Stimulated activated naive CD8-positive, alpha-beta T cell treated with anti-CD3 and anti-CD28 coated beads, Interleukin-15, Interleukin-2, amounts not matched to agents 100 ng/mL and 50 ng/mL, for 24 hours (primary cell): ENCODE data around the gene CCDC7.
"Not testable (repeated sequence)": the region's sequence is repeated elsewhere in the genome, so short reads cannot be mapped to it uniquely, and the experiment has no call there.

Experiments
- H3K27ac Mint-ChIP-seq: one replicate; pipeline ENCODE4 v1.8.0; 2021; ENCODE audit warnings: mild to moderate bottlenecking, mixed read lengths
- H3K27me3 Mint-ChIP-seq: one replicate; pipeline ENCODE4 v1.8.0; 2021; ENCODE audit warnings: mixed read lengths
- H3K36me3 Mint-ChIP-seq: one replicate; pipeline ENCODE4 v1.8.0; 2021; ENCODE audit warnings: low read depth, mixed read lengths
- H3K4me1 Mint-ChIP-seq: one replicate; pipeline ENCODE4 v1.8.0; 2021; ENCODE audit warnings: low read depth, mixed read lengths
- H3K4me3 Mint-ChIP-seq: one replicate; pipeline ENCODE4 v1.8.0; 2021; ENCODE audit warnings: mild to moderate bottlenecking, mixed read lengths
- H3K9me3 Mint-ChIP-seq: one replicate; pipeline ENCODE4 v1.8.0; 2021; ENCODE audit warnings: mixed read lengths

Gene CCDC7

GRCh38 chr10:32680803-32681557, 235.0 kb downstream of the CCDC7 start:
- Mint-ChIP-seq H3K9me3 (peaks cover 17% of the 10 kb centered on the region), H3K4me3 (no peak overlapping the region), H3K27me3 (no peaks in the 10 kb centered on the region), H3K36me3 (peaks cover 21% of the 10 kb centered on the region), H3K27ac (no peak overlapping the region), H3K4me1 (no peaks in the 10 kb centered on the region)

DNA sequence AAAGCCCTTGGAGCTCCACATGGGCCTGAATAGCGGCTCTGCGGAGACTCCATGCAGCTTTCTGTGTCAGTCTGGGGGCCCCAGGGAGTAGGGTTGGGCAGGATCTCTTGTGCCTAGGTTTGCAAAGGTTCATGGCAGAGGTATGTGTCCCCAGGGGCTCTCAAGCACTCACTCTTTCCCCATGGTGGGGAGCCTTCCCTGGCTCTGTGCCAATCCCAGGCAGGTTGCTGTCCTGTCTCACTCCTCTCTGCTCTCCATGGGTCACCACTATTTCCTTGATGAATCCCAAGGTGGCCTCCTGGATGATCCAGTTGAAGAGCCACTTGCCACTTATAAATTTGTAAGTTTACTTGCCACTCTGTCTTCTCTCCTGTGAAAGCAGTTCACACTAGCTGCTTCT, 238.4 kb downstream of the CCDC7 start:
- no peaks in the 10 kb centered on the region for H3K27me3 Mint-ChIP-seq
- H3K4me3 Mint-ChIP-seq = no peak overlapping the region
- peaks cover 13% of the 10 kb centered on the region for H3K9me3 Mint-ChIP-seq
- H3K27ac Mint-ChIP-seq = no peak overlapping the region
- no peaks in the 10 kb centered on the region for H3K4me1 Mint-ChIP-seq
- H3K36me3 Mint-ChIP-seq = peaks cover 22% of the 10 kb centered on the region

GRCh38 chr10:32687116-32687515, 241.2 kb downstream of the CCDC7 start:
- Mint-ChIP-seq H3K27me3 (no peaks in the 10 kb centered on the region), H3K36me3 (peaks cover 32% of the 10 kb centered on the region), H3K27ac (no peak overlapping the region), H3K4me1 (no peaks in the 10 kb centered on the region), H3K9me3 (peaks cover 9% of the 10 kb centered on the region), H3K4me3 (no peak overlapping the region)

DNA sequence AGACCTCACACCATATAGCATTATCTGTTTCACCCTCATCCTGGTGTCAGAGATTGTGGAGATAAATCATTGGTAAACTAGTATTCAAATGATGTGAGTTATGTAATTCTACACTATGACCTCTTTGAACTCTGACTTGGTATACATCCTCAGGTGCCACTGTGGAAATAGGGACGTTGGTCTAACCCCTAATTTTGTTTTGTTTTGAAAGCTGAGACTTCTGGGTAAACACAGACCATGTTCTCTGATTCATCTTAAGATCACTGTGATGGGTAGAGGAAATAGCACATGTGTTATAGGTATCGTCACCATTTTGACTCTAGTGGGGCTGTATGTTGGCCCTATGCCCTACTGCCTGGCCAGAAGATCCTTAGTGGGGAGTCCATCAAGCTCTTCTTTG, 241.6 kb downstream of the CCDC7 start:
- no peaks in the 10 kb centered on the region for H3K27me3 Mint-ChIP-seq
- H3K9me3 Mint-ChIP-seq = peaks cover 5% of the 10 kb centered on the region
- H3K36me3 Mint-ChIP-seq = peaks cover 28% of the 10 kb centered on the region
- no peaks in the 10 kb centered on the region for H3K4me1 Mint-ChIP-seq
- H3K4me3 Mint-ChIP-seq = no peak overlapping the region
- H3K27ac Mint-ChIP-seq = no peak overlapping the region

DNA sequence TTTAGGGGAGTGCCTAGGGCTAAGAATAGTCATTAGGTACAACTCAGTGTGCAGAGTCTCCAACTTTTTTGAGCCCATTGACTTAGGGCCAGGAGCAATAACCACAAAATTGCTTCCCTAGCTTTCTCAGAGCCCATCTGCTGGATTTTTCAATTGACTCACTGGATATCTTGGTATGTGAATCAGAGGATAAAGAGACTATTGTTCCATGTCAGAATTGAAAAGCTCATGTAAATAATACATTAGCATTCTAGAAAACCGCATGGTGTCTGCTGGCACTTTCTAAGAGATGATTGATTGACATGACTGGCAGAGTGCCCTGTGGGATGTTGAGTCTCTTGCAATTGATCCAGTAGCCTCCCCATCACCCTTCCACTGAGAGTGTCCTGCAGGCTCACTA, 246.2 kb downstream of the CCDC7 start:
- Mint-ChIP-seq H3K36me3 (peaks cover 30% of the 10 kb centered on the region), H3K27me3 (no peaks in the 10 kb centered on the region), H3K4me1 (no peaks in the 10 kb centered on the region), H3K27ac (no peak overlapping the region), H3K4me3 (no peak overlapping the region), H3K9me3 (peaks cover 3% of the 10 kb centered on the region)

DNA sequence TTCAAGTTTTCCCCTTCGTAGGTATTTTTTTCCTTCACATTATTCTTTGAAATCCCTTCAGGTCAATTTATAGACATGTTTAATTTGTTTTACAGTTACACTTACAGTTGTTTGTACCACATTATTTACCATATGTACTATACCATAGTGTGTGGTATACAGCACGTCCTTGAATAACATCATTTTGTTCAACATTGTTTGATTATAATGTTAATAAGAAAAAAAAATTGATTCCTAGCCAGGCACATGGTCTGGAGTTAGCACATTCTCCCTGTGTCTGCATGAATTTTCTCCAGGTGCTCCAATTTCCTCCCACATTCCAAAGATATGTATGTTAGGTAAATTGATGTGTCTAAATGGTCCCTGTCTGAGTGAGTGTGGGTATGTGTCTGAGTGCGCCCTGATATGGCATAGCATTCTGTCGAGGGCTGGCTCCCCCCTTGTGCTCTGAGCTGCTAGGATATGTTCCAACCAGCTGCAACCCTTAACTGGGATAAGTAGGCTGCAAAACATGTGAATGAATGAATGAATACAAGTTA, 247.6 kb downstream of the CCDC7 start:
- Mint-ChIP-seq H3K4me1 (no peaks in the 10 kb centered on the region), H3K27me3 (no peaks in the 10 kb centered on the region)

DNA sequence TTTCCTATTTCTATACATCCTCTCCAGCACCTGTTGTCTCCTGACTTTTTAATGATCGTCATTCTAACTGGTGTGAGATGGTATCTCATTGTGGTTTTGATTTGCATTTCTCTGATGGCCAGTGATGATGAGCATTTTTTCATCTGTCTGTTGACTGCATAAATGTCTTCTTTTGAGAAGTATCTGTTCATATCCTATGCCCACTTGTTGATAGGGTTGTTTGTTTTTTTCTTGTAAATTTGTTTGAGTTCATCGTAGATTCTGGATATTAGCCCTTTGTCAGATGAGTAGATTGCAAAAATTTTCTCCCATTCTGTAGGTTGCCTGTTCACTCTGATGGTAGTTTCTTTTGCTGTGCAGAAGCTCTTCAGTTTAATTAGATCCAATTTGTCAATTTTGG, 253.7 kb downstream of the CCDC7 start:
- not testable (repeated sequence) for H3K4me3 Mint-ChIP-seq, H3K27me3 Mint-ChIP-seq, H3K27ac Mint-ChIP-seq, H3K4me1 Mint-ChIP-seq
- H3K9me3 Mint-ChIP-seq = peaks cover 19% of the 10 kb centered on the region
- peaks cover 26% of the 10 kb centered on the region for H3K36me3 Mint-ChIP-seq

More for the DNA sequence above, 247.6 kb downstream of the CCDC7 start:
- H3K27ac Mint-ChIP-seq = no peak overlapping the region
- peaks cover 28% of the 10 kb centered on the region for H3K36me3 Mint-ChIP-seq
- peaks cover 9% of the 10 kb centered on the region for H3K9me3 Mint-ChIP-seq
- H3K4me3 Mint-ChIP-seq = no peak overlapping the region

GRCh38 chr10:32713560-32713959, 267.6 kb downstream of the CCDC7 start:
- no peak overlapping the region for H3K4me3 Mint-ChIP-seq
- H3K4me1 Mint-ChIP-seq = no peaks in the 10 kb centered on the region
- H3K9me3 Mint-ChIP-seq = peaks cover 35% of the 10 kb centered on the region
- H3K27ac Mint-ChIP-seq = no peak overlapping the region
- peaks cover 7% of the 10 kb centered on the region for H3K36me3 Mint-ChIP-seq
- H3K27me3 Mint-ChIP-seq = no peaks in the 10 kb centered on the region

DNA sequence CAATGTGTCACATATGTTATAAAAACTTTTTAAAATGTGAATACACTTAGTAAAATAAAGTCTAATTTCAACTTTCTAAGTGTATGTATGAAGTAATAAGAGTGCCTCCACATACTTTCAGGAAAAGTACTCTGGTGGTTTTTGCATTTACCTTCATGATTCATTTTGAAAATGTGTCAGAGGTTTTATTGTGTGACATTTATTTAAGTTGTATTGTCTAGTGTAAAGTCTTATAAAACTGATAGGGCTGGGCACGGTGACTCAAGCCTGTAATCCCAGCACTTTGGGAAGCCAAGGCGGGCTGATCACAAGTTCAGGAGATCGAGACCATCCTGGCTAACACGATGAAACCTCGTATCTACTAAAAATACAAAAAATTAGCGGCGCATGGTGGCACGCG, 285.6 kb downstream of the CCDC7 start:
- H3K4me3 Mint-ChIP-seq = no peak overlapping the region
- H3K27ac Mint-ChIP-seq = no peak overlapping the region
- H3K4me1 Mint-ChIP-seq = no peaks in the 10 kb centered on the region
- no peaks in the 10 kb centered on the region for H3K27me3 Mint-ChIP-seq
- H3K9me3 Mint-ChIP-seq = no peaks in the 10 kb centered on the region
- peaks cover 4% of the 10 kb centered on the region for H3K36me3 Mint-ChIP-seq

DNA sequence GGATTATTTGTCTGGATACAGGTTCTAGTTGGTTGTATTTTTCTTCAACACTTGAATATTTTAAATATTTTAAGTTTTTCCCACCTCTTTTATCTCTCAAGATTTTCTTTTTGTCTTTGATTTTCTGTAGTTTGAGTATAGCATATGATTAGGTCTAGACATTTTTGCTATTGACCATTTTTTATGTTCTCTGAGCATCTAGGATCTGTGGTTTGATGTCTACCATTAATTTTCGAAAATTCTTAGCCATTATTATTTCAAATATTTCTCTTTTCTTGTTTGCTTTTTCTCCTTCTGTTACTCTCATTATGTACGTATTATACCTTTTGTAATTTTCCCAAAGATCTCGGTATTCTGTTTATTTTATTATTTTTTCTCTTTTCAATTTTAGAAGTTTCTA, 293.0 kb downstream of the CCDC7 start:
- no peak overlapping the region for H3K27ac Mint-ChIP-seq
- no peaks in the 10 kb centered on the region for H3K9me3 Mint-ChIP-seq
- peaks cover 32% of the 10 kb centered on the region for H3K36me3 Mint-ChIP-seq
- H3K27me3 Mint-ChIP-seq = no peaks in the 10 kb centered on the region
- H3K4me1 Mint-ChIP-seq = no peaks in the 10 kb centered on the region
- no peak overlapping the region for H3K4me3 Mint-ChIP-seq

DNA sequence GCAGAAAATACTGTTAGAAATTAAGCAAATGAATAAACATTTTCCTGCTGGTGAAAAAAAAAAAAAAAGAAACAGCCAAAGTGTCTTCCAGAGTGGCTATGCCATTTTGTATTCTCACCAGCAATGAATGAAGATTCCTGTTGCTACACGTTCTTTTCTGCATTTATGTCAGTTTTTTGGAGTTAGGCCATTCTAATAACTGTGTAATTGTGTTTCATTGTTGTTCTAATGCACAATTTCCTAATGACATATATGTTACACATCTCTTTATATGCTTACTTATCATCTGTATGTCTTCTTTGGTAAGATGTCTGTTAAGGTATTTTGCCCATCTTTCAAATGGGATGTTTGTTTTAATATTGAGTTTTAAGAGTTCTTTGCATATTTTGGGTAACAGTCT, 298.4 kb downstream of the CCDC7 start:
- no peaks in the 10 kb centered on the region for H3K9me3 Mint-ChIP-seq
- no peaks in the 10 kb centered on the region for H3K27me3 Mint-ChIP-seq
- H3K36me3 Mint-ChIP-seq = peaks cover 29% of the 10 kb centered on the region
- H3K27ac Mint-ChIP-seq = no peak overlapping the region
- H3K4me3 Mint-ChIP-seq = no peak overlapping the region
- no peaks in the 10 kb centered on the region for H3K4me1 Mint-ChIP-seq

GRCh38 chr10:32746869-32747268, 300.9 kb downstream of the CCDC7 start:
- Mint-ChIP-seq H3K4me1 (no peaks in the 10 kb centered on the region), H3K36me3 (peaks cover 28% of the 10 kb centered on the region), H3K27me3 (no peaks in the 10 kb centered on the region), H3K4me3 (no peak overlapping the region), H3K9me3 (peaks cover 4% of the 10 kb centered on the region), H3K27ac (no peak overlapping the region)

DNA sequence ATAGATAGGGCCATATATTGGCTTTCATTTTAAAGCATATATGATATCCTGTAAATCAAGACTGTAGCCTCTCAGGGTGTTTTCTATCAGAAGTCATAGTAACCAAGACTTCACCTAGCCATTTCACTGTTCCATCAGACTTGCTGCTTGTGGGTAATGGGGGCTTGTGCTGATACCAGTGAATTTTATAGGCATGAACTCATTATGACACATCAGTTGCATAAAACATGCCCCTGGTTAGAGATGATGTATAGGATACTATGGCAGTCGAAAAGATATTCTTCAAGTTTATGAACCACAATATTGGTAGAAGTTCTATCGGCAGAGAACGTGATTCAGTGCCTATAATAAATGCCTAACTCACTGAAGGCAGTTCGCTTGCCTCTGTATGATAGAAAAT, 305.6 kb downstream of the CCDC7 start:
- H3K36me3 Mint-ChIP-seq = peaks cover 14% of the 10 kb centered on the region
- no peaks in the 10 kb centered on the region for H3K4me1 Mint-ChIP-seq
- peaks cover 16% of the 10 kb centered on the region for H3K9me3 Mint-ChIP-seq
- H3K4me3 Mint-ChIP-seq = no peak overlapping the region
- H3K27ac Mint-ChIP-seq = no peak overlapping the region
- H3K27me3 Mint-ChIP-seq = no peaks in the 10 kb centered on the region

- H3K4me3 Mint-ChIP-seq, H3K27me3 Mint-ChIP-seq, H3K36me3 Mint-ChIP-seq, H3K27ac Mint-ChIP-seq, H3K4me1 Mint-ChIP-seq: not testable (repeated sequence)
- peaks cover 30% of the 10 kb centered on the region for H3K9me3 Mint-ChIP-seq
These were observed 309.0 kb downstream of the CCDC7 start for GRCh38 chr10:32754900-32755299.

- Mint-ChIP-seq H3K4me3 (no peak overlapping the region), H3K27ac (no peak overlapping the region), H3K9me3 (peaks cover 46% of the 10 kb centered on the region), H3K36me3 (peaks cover 25% of the 10 kb centered on the region), H3K4me1 (no peaks in the 10 kb centered on the region), H3K27me3 (no peaks in the 10 kb centered on the region)
These were observed 325.3 kb downstream of the CCDC7 start for GRCh38 chr10:32771217-32771616.

DNA sequence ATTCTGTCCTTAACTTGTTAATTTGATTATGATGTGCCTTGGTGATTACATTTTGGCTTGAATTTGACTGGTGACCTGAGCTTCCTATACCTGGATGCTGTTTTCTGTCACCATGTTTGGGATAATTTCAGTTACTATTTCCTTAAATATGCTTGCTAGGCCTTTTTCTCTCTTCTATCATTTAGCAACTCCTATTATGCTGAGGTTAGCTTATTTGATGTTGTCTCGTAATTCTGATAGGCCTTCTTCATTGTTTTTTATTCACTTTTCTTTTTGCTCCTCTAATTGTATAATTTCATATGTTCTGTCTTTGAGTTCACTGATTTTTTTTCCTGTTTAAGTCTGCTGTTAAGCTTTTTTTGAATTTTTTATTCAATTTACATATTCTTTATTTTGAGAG, 327.2 kb downstream of the CCDC7 start:
- Mint-ChIP-seq H3K4me3 (no peak overlapping the region), H3K4me1 (no peaks in the 10 kb centered on the region), H3K27me3 (no peaks in the 10 kb centered on the region), H3K27ac (no peak overlapping the region), H3K9me3 (peaks cover 33% of the 10 kb centered on the region), H3K36me3 (peaks cover 25% of the 10 kb centered on the region)
